ENCODE results near the gene HADHA. TPM values are rescaled to one million over a fixed set of nuclear protein-coding genes. Genes with fewer than 3 reads are reported as not detected.

HADHA gene
- total RNA-seq, 1 donor from 2014 or later, result 120 TPM

DNA sequence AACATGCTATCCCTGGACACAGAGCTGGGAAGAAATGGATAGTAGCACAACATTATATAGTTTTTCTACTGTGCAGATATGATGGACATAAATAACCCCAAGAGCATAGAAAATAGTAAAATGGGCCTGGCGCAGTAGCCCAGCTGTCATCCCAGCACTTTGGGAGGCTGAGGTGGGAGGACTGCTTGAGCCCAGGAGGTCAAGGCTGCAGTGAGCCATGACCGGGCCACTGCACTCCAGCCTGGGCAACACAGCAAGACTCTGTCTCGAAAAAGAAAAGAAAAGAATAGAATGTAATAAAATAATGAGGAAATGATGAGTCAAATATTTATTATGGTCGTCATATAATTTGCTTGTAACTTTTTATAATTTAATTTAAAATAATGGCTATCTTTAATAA, 79.0 kb downstream of the HADHA start:
- H3K9ac ChIP-seq, result no peak overlapping the region
- Mint-ChIP-seq H3K36me3 (no peaks in the 10 kb centered on the region), H3K27ac (no peak overlapping the region), H3K4me1 (no peaks in the 10 kb centered on the region), H3K4me3 (no peak overlapping the region), H3K27me3 (ENCODE audit: insufficient read depth, low read depth) (peaks cover 2% of the 10 kb centered on the region), H3K9me3 (no peaks in the 10 kb centered on the region)
- H4K20me1 ChIP-seq (ENCODE audit: low read depth), result no peaks in the 10 kb centered on the region
- no peak overlapping the region for H3K4me3 ChIP-seq
- no peaks in the 10 kb centered on the region for H3K27me3 ChIP-seq
- no peaks in the 10 kb centered on the region for H3K79me2 ChIP-seq (ENCODE audit: low read depth)
- no peaks in the 10 kb centered on the region for H3K4me1 ChIP-seq
- no peak overlapping the region for H3K4me2 ChIP-seq
- H3F3A ChIP-seq (ENCODE audit: low read depth), result no peaks in the 10 kb centered on the region
- DNase-seq (ENCODE audit: low spot score), result no peak
- H3K36me3 ChIP-seq, result no peaks in the 10 kb centered on the region
- no peak for TF ChIP-seq EZH2 (IDR thresholded peaks at IDR 0.05)
- H3K9me3 ChIP-seq (ENCODE audit: low read depth), result no peaks in the 10 kb centered on the region
- H2AFZ ChIP-seq (replicated peaks), result no peak overlapping the region
- no peak overlapping the region for H3K27ac ChIP-seq

DNA sequence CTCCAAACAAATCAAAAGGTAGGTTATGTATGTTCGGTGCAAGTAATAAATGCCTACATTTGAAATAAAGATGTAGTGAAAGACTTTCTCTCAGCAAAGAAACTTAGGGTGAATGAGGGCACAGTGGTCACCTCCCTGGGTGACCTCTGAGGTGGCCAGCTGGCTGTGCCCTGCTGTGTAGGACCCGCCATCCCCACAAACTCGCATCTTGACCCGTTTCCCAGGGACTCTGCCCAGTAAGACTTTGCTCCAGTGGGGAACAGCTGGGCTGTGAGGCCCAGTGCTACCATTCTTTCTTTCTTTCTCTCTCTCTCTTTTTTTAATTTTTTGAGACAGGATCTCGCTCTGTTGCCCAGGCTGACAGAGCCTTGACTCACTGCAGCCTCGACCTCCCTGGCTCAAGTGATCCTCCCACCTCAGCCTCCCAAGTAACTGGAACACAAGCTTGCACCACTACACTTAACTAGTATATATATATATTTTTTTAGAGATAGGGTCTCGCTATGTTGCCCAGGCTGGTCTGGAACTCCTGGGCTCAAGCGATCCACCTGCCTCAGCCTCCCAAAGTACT, 79.7 kb downstream of the HADHA start:
- Histone ChIP-seq H3K4me1 (no peaks in the 10 kb centered on the region), H3K4me3 (no peak overlapping the region), H3K9ac (no peak overlapping the region), H3F3A (ENCODE audit: low read depth) (no peaks in the 10 kb centered on the region), H4K20me1 (ENCODE audit: low read depth) (no peaks in the 10 kb centered on the region), H3K27me3 (no peaks in the 10 kb centered on the region), H3K27ac (no peak overlapping the region), H3K36me3 (no peaks in the 10 kb centered on the region), H3K9me3 (ENCODE audit: low read depth) (no peaks in the 10 kb centered on the region), H2AFZ (replicated peaks) (no peak overlapping the region), H3K4me2 (no peak overlapping the region), H3K79me2 (ENCODE audit: low read depth) (no peaks in the 10 kb centered on the region)
- Mint-ChIP-seq H3K4me1 (no peaks in the 10 kb centered on the region), H3K36me3 (no peaks in the 10 kb centered on the region), H3K9me3 (no peaks in the 10 kb centered on the region), H3K4me3 (no peak overlapping the region), H3K27me3 (ENCODE audit: insufficient read depth, low read depth) (peaks cover 2% of the 10 kb centered on the region), H3K27ac (no peak overlapping the region)
- TF ChIP-seq, protein P1, sequence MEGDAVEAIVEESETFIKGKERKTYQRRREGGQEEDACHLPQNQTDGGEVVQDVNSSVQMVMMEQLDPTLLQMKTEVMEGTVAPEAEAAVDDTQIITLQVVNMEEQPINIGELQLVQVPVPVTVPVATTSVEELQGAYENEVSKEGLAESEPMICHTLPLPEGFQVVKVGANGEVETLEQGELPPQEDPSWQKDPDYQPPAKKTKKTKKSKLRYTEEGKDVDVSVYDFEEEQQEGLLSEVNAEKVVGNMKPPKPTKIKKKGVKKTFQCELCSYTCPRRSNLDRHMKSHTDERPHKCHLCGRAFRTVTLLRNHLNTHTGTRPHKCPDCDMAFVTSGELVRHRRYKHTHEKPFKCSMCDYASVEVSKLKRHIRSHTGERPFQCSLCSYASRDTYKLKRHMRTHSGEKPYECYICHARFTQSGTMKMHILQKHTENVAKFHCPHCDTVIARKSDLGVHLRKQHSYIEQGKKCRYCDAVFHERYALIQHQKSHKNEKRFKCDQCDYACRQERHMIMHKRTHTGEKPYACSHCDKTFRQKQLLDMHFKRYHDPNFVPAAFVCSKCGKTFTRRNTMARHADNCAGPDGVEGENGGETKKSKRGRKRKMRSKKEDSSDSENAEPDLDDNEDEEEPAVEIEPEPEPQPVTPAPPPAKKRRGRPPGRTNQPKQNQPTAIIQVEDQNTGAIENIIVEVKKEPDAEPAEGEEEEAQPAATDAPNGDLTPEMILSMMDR (IDR thresholded peaks at IDR 0.05), result no peak
- TF ChIP-seq EZH2phosphoT487 (IDR thresholded peaks at IDR 0.05), result no peak
- no peak for TF ChIP-seq EZH2 (IDR thresholded peaks at IDR 0.05)
- DNase-seq (ENCODE audit: low spot score), result no peak

DNA sequence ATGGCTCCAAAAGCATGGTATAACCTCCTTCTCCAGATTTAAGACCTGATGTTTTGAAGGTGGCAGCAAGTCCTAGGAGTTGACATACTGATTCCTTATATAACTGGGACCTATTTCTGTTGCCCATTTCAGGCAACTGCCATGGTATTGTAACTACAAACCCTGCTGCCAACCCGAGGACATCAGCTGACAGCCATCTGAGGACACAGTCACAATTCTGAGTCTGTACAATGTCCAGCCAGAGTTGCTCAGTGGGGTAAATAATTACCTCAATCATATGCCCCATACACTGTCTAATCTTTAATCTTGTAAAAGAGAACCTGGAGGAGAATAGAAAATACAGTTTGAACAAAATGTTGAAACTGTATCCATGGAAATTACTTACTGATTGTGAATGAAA, 80.2 kb downstream of the HADHA start:
- Mint-ChIP-seq H3K27me3 (ENCODE audit: insufficient read depth, low read depth) (peaks cover 2% of the 10 kb centered on the region), H3K9me3 (no peaks in the 10 kb centered on the region), H3K4me1 (no peaks in the 10 kb centered on the region), H3K4me3 (no peak overlapping the region), H3K36me3 (no peaks in the 10 kb centered on the region), H3K27ac (no peak overlapping the region)
- no peaks in the 10 kb centered on the region for H3K79me2 ChIP-seq (ENCODE audit: low read depth)
- no peaks in the 10 kb centered on the region for H3K9me3 ChIP-seq (ENCODE audit: low read depth)
- H4K20me1 ChIP-seq (ENCODE audit: low read depth), result no peaks in the 10 kb centered on the region
- H2AFZ ChIP-seq (replicated peaks), result no peak overlapping the region
- H3K27ac ChIP-seq, result no peak overlapping the region
- H3K36me3 ChIP-seq, result no peaks in the 10 kb centered on the region
- H3F3A ChIP-seq (ENCODE audit: low read depth), result no peaks in the 10 kb centered on the region
- TF ChIP-seq, protein P1 (IDR thresholded peaks at IDR 0.05), result no peak
- TF ChIP-seq EZH2 (IDR thresholded peaks at IDR 0.05), result no peak
- no peaks in the 10 kb centered on the region for H3K27me3 ChIP-seq
- no peak overlapping the region for H3K9ac ChIP-seq
- H3K4me1 ChIP-seq, result no peaks in the 10 kb centered on the region
- DNase-seq (ENCODE audit: low spot score), result no peak
- H3K4me3 ChIP-seq, result no peak overlapping the region
- H3K4me2 ChIP-seq, result no peak overlapping the region

DNA sequence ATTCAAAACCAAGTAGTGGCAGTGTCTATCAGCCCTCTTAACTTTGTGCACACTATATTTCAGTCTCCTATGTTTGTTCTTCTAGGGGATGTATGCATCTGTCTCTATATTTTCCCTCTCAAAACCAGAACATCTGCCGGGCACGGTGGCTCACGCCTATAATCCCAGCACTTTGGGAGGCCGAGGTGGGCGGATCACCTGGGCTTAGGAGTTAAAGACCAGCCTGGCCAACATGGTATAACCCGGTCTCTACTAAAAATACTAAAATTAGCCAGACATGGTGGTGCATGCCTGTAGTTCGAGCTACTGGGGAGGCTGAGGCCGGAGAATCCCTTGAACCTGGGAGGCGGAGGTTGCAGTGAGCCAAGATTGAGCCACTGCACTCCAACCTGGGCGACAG, 81.5 kb downstream of the HADHA start:
- no peak overlapping the region for H3K4me2 ChIP-seq
- TF ChIP-seq EZH2phosphoT487 (IDR thresholded peaks at IDR 0.05) (no peak), EZH2 (IDR thresholded peaks at IDR 0.05) (no peak)
- TF ChIP-seq, protein P1 (IDR thresholded peaks at IDR 0.05), result no peak
- H3F3A ChIP-seq (ENCODE audit: low read depth), result no peaks in the 10 kb centered on the region
- H3K9me3 Mint-ChIP-seq, result no peaks in the 10 kb centered on the region
- H3K4me3 ChIP-seq, result no peak overlapping the region
- no peaks in the 10 kb centered on the region for H3K4me1 ChIP-seq
- no peaks in the 10 kb centered on the region for H3K36me3 ChIP-seq
- no peaks in the 10 kb centered on the region for H3K4me1 Mint-ChIP-seq
- H2AFZ ChIP-seq (replicated peaks), result no peak overlapping the region
- H3K27me3 Mint-ChIP-seq (ENCODE audit: insufficient read depth, low read depth), result no peaks in the 10 kb centered on the region
- H4K20me1 ChIP-seq (ENCODE audit: low read depth), result no peaks in the 10 kb centered on the region
- H3K9ac ChIP-seq, result no peak overlapping the region
- no peak overlapping the region for H3K27ac ChIP-seq
- H3K79me2 ChIP-seq (ENCODE audit: low read depth), result no peaks in the 10 kb centered on the region
- no peak overlapping the region for H3K27ac Mint-ChIP-seq
- DNase-seq (ENCODE audit: low spot score), result no peak
- H3K4me3 Mint-ChIP-seq, result no peak overlapping the region
- no peaks in the 10 kb centered on the region for H3K36me3 Mint-ChIP-seq
- H3K9me3 ChIP-seq (ENCODE audit: low read depth), result no peaks in the 10 kb centered on the region
- no peaks in the 10 kb centered on the region for H3K27me3 ChIP-seq
